HEK293 (cell line): ENCODE data around the gene RETREG3.

Source experiments
- CTCF ChIA-PET: fragments of 350-600 bp; formaldehyde crosslinking; extraction: SDS; loops from one replicate; lab custom pipeline; 2021; ENCODE audit warnings: antibody characterized with exemption; lab: Yijun Ruan, JAX
- POLR2A ChIA-PET: fragments of 300-600 bp; formaldehyde crosslinking; extraction: SDS; loops from one replicate; lab custom pipeline; 2020; ENCODE audit warnings: antibody characterized with exemption, inconsistent platforms; lab: Yijun Ruan, JAX
- H3K27ac ChIP-seq: fragments of 200-500 bp; sonication (Bioruptor generic); 2 replicates; pipeline ENCODE4 v1.5.1; 2014; ENCODE audit warnings: low read depth, low read length, control low read depth, inconsistent platforms; ENCODE audit errors: extremely low read depth
- H3K36me3 ChIP-seq, 2 experiments: fragments of 200-500 bp in 1 of 2; sonication (Bioruptor generic) in 1 of 2; 1 replicate in 1 of 2; 2 replicates in 1 of 2; pipeline ENCODE4 v1.5.1; 2014 to 2017; ENCODE audit warnings: inconsistent platforms in 2 of 2, low read length in 2 of 2; ENCODE audit not compliant: control insufficient read depth in 2 of 2, insufficient read depth in 1 of 2
- H3K4me1 ChIP-seq: fragments of 200-500 bp; sonication (Bioruptor generic); 2 replicates; pipeline ENCODE4 v1.5.1; 2014; ENCODE audit warnings: mild to moderate bottlenecking, low read length, inconsistent platforms; ENCODE audit not compliant: control insufficient read depth, insufficient read depth
- H3K4me3 ChIP-seq: 2 replicates; pipeline ENCODE4 v1.5.1; 2011; ENCODE audit warnings: low read depth, mild to moderate bottlenecking, control low read depth, low read length, moderate library complexity
- H3K9me3 ChIP-seq: fragments of 200-500 bp; sonication (Bioruptor generic); 2 replicates; pipeline ENCODE4 v1.5.1; 2014; ENCODE audit warnings: low read depth, low read length, inconsistent platforms; ENCODE audit not compliant: control insufficient read depth, insufficient read depth
- BCL11A ChIP-seq: fragments of 450-650 bp; formaldehyde crosslinking; IDR thresholded peaks from 2 replicates; pipeline ENCODE4 v1.5.1; 2016; ENCODE audit warnings: low read depth, missing biosample characterization, missing genetic modification characterization
- BCL11B ChIP-seq: fragments of 450-650 bp; formaldehyde crosslinking; IDR thresholded peaks from 2 replicates; pipeline ENCODE4 v1.5.1; 2016; ENCODE audit warnings: low read depth, missing biosample characterization, missing genetic modification characterization
- GFI1B ChIP-seq: fragments of 450-650 bp; formaldehyde crosslinking; IDR thresholded peaks from 2 replicates; pipeline ENCODE4 v1.5.1; 2016; ENCODE audit warnings: missing biosample characterization, missing genetic modification characterization
- HOXD13 ChIP-seq: sonication (generic); formaldehyde crosslinking; IDR thresholded peaks from 2 replicates; pipeline ENCODE4 v1.8.0; 2022; ENCODE audit warnings: missing genetic modification reagents, borderline replicate concordance
- KLF9 ChIP-seq: fragments of 450-650 bp; formaldehyde crosslinking; IDR thresholded peaks from 2 replicates; pipeline ENCODE4 v1.5.1; 2016; ENCODE audit warnings: missing biosample characterization, missing genetic modification characterization, low read depth
- MZF1 ChIP-seq: fragments of 450-650 bp; formaldehyde crosslinking; IDR thresholded peaks from 2 replicates; pipeline ENCODE4 v1.5.1; 2017; ENCODE audit warnings: missing biosample characterization, missing genetic modification characterization, borderline replicate concordance
- SP7 ChIP-seq: fragments of 450-650 bp; formaldehyde crosslinking; IDR thresholded peaks from 2 replicates; pipeline ENCODE4 v1.5.1; 2016; ENCODE audit warnings: missing biosample characterization, missing genetic modification characterization
- ZBTB7A ChIP-seq: fragments of 450-650 bp; formaldehyde crosslinking; IDR thresholded peaks from 2 replicates; pipeline ENCODE4 v1.5.1; 2016; ENCODE audit warnings: low read depth, missing biosample characterization, missing genetic modification characterization
- ZFP41 ChIP-seq: fragments of 450-650 bp; formaldehyde crosslinking; IDR thresholded peaks from 2 replicates; pipeline ENCODE4 v1.5.1; 2016; ENCODE audit warnings: missing biosample characterization, missing genetic modification characterization, borderline replicate concordance
- ZNF133 ChIP-seq: fragments of 450-650 bp; formaldehyde crosslinking; IDR thresholded peaks from 2 replicates; pipeline ENCODE4 v1.5.1; 2016; ENCODE audit warnings: missing biosample characterization, missing genetic modification characterization
- ZNF239 ChIP-seq: fragments of 450-650 bp; formaldehyde crosslinking; IDR thresholded peaks from 2 replicates; pipeline ENCODE4 v1.5.1; 2016; ENCODE audit warnings: missing biosample characterization, missing genetic modification characterization
- ZNF416 ChIP-seq: fragments of 450-650 bp; formaldehyde crosslinking; IDR thresholded peaks from 2 replicates; pipeline ENCODE4 v1.5.1; 2016; ENCODE audit warnings: missing biosample characterization, missing genetic modification characterization
- ZNF501 ChIP-seq: fragments of 450-650 bp; formaldehyde crosslinking; IDR thresholded peaks from 2 replicates; pipeline ENCODE4 v1.5.1; 2016; ENCODE audit warnings: missing biosample characterization, missing genetic modification characterization
- ZNF514 ChIP-seq: fragments of 450-650 bp; formaldehyde crosslinking; IDR thresholded peaks from 2 replicates; pipeline ENCODE4 v1.5.1; 2016; ENCODE audit warnings: missing biosample characterization, missing genetic modification characterization
- ZNF555 ChIP-seq: fragments of 450-650 bp; formaldehyde crosslinking; conservative IDR thresholded peaks from 2 replicates; pipeline ENCODE4 v1.5.1; 2017; ENCODE audit warnings: missing biosample characterization, mild to moderate bottlenecking, missing genetic modification characterization, inconsistent platforms
- ZNF585B ChIP-seq: fragments of 450-650 bp; formaldehyde crosslinking; IDR thresholded peaks from 2 replicates; pipeline ENCODE4 v1.5.1; 2016; ENCODE audit warnings: missing biosample characterization, missing genetic modification characterization
- ZNF660 ChIP-seq: fragments of 450-650 bp; IDR thresholded peaks from 2 replicates; pipeline ENCODE4 v1.5.1; 2018; ENCODE audit warnings: missing biosample characterization, mild to moderate bottlenecking, missing genetic modification characterization
- ZSCAN30 ChIP-seq: fragments of 450-650 bp; IDR thresholded peaks from 2 replicates; pipeline ENCODE4 v1.5.1; 2018; ENCODE audit warnings: missing biosample characterization, mild to moderate bottlenecking, missing genetic modification characterization, moderate library complexity
- TF ChIP-seq, protein P1 (sequence below): fragments of 450-650 bp; formaldehyde crosslinking; IDR thresholded peaks from 2 replicates; pipeline ENCODE4 v1.5.1; 2017; ENCODE audit warnings: missing biosample characterization, mild to moderate bottlenecking, missing genetic modification characterization, moderate library complexity
- TF ChIP-seq, protein P2 (sequence below): sonication (generic); formaldehyde crosslinking; IDR thresholded peaks from 2 replicates; pipeline ENCODE4 v1.8.1; 2022; ENCODE audit warnings: mild to moderate bottlenecking, moderate library complexity, missing genetic modification reagents
- TF ChIP-seq, protein P3 (sequence below): IDR thresholded peaks from 2 replicates; pipeline ENCODE4 v1.6.1; 2011; ENCODE audit warnings: mild to moderate bottlenecking, low read depth, low read length, borderline replicate concordance
- TF ChIP-seq, protein P4 (sequence below): fragments of 450-650 bp; formaldehyde crosslinking; IDR thresholded peaks from 2 replicates; pipeline ENCODE4 v1.5.1; 2016; ENCODE audit warnings: missing biosample characterization, missing genetic modification characterization
- TF ChIP-seq, protein P5 (sequence below): fragments of 450-650 bp; formaldehyde crosslinking; IDR thresholded peaks from 2 replicates; pipeline ENCODE4 v1.5.1; 2016; ENCODE audit warnings: missing biosample characterization, missing genetic modification characterization
- TF ChIP-seq, protein P6 (sequence below): fragments of 450-650 bp; formaldehyde crosslinking; conservative IDR thresholded peaks from 2 replicates; pipeline ENCODE4 v1.5.1; 2016; ENCODE audit warnings: low read depth, missing biosample characterization, missing genetic modification characterization

RETREG3 gene

DNA sequence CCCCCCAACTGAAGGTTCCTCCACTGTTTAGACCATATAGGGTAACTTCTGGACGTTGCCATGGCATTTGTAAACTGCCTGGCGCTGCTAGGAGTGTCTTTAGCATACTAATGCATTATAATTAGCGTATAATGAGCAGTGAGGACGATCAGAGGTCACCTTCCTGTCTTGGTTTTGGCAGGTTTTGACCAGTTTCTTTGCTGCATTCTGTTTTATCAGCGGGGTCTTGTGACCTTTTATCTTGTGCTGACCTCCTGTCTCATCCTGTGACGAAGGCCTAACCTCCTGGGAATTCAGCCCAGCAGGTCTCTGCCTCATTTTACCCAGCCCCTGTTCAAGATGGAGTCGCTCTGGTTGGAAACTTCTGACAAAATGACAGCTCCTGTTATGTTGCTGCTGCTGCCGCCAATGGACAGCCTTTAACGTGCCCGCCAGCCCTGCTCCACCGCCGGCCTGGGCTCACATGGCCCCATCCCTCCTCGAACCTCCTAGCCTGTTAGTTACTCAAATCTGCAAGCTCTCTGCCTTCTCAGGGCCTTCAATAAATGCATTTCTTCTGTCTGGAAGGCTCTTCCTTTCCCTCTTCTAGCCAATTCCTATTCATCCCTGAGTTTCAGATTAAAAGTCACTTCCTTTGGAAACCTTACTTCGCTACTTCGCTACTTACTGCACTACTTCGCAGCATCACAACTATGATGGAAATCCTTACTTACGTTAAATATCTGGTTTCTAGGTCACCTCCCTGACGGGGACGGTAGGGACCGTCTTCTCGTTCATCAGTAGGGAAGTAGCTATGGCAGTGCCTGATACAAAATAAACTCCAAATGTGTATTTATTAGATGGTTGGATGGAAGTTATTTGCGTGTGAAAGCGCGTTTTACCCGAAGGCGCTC lies 73.8 kb downstream of the RETREG3 start:
- Histone ChIP-seq H3K4me3 (peak overlapping the region; percentile 44), H3K9me3 (no peaks in the 10 kb centered on the region), H3K36me3 (peaks cover 12 to 21% of the 10 kb centered on the region in 2 experiments; a peak in 2 of 3 replicates), H3K27ac (peak overlapping the region; percentile 98), H3K4me1 (peaks cover 19% of the 10 kb centered on the region)
- POLR2A ChIA-PET: interaction anchor here (0.5 to 2.7 kb wide), 13 partner anchors 8 to 518 kb away, joined by 3 to 23 read pairs (median 5); partner anchors contain the start of genes CAVIN1, DNAJC7, RETREG3 and STAT3
- CTCF ChIA-PET: interaction anchor here (0.7 to 4.1 kb wide), 4 partner anchors 8 to 415 kb away, joined by 3 to 19 read pairs (median 5); no protein-coding TSS in a partner anchor
- TF ChIP-seq ZNF585B (tag by site-specific recombination) (no peak), ZNF555 (tag by site-specific recombination) (no peak), ZNF514 (tag by site-specific recombination) (no peak), MZF1 (tag by site-specific recombination) (no peak), ZBTB7A (tag by site-specific recombination) (peak; percentile 78), ZNF416 (tag by site-specific recombination) (no peak), ZNF239 (tag by site-specific recombination) (no peak), BCL11B (tag by site-specific recombination) (no peak), ZNF660 (tag by site-specific recombination) (0 out of 2 replicates have a peak, but pooled peaks have one; percentile 43), ZNF133 (tag by site-specific recombination) (no peak), SP7 (tag by site-specific recombination) (peak; percentile 85; the same call in 1 of the 2 replicates), KLF9 (0 out of 2 replicates have a peak, but pooled peaks have one; percentile 29), HOXD13 (CRISPR knock-in tag) (no peak), BCL11A (no peak), ZFP41 (tag by site-specific recombination) (no peak), ZSCAN30 (no peak; the same call in 1 of the 2 replicates), GFI1B (tag by site-specific recombination) (no peak), ZNF501 (tag by site-specific recombination) (0 out of 2 replicates have a peak, but pooled peaks have one; percentile 77)
- TF ChIP-seq, protein P1, sequence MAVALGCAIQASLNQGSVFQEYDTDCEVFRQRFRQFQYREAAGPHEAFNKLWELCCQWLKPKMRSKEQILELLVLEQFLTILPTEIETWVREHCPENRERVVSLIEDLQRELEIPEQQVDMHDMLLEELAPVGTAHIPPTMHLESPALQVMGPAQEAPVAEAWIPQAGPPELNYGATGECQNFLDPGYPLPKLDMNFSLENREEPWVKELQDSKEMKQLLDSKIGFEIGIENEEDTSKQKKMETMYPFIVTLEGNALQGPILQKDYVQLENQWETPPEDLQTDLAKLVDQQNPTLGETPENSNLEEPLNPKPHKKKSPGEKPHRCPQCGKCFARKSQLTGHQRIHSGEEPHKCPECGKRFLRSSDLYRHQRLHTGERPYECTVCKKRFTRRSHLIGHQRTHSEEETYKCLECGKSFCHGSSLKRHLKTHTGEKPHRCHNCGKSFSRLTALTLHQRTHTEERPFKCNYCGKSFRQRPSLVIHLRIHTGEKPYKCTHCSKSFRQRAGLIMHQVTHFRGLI: no peak
- TF ChIP-seq, protein P2, sequence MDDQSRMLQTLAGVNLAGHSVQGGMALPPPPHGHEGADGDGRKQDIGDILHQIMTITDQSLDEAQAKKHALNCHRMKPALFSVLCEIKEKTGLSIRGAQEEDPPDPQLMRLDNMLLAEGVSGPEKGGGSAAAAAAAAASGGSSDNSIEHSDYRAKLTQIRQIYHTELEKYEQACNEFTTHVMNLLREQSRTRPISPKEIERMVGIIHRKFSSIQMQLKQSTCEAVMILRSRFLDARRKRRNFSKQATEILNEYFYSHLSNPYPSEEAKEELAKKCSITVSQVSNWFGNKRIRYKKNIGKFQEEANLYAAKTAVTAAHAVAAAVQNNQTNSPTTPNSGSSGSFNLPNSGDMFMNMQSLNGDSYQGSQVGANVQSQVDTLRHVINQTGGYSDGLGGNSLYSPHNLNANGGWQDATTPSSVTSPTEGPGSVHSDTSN (CRISPR knock-in tag): no peak
- TF ChIP-seq, protein P3, sequence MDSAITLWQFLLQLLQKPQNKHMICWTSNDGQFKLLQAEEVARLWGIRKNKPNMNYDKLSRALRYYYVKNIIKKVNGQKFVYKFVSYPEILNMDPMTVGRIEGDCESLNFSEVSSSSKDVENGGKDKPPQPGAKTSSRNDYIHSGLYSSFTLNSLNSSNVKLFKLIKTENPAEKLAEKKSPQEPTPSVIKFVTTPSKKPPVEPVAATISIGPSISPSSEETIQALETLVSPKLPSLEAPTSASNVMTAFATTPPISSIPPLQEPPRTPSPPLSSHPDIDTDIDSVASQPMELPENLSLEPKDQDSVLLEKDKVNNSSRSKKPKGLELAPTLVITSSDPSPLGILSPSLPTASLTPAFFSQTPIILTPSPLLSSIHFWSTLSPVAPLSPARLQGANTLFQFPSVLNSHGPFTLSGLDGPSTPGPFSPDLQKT: no peak
- TF ChIP-seq, protein P4, sequence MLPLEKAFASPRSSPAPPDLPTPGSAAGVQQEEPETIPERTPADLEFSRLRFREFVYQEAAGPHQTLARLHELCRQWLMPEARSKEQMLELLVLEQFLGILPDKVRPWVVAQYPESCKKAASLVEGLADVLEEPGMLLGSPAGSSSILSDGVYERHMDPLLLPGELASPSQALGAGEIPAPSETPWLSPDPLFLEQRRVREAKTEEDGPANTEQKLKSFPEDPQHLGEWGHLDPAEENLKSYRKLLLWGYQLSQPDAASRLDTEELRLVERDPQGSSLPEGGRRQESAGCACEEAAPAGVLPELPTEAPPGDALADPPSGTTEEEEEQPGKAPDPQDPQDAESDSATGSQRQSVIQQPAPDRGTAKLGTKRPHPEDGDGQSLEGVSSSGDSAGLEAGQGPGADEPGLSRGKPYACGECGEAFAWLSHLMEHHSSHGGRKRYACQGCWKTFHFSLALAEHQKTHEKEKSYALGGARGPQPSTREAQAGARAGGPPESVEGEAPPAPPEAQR (tag by site-specific recombination): no peak
- TF ChIP-seq, protein P5, sequence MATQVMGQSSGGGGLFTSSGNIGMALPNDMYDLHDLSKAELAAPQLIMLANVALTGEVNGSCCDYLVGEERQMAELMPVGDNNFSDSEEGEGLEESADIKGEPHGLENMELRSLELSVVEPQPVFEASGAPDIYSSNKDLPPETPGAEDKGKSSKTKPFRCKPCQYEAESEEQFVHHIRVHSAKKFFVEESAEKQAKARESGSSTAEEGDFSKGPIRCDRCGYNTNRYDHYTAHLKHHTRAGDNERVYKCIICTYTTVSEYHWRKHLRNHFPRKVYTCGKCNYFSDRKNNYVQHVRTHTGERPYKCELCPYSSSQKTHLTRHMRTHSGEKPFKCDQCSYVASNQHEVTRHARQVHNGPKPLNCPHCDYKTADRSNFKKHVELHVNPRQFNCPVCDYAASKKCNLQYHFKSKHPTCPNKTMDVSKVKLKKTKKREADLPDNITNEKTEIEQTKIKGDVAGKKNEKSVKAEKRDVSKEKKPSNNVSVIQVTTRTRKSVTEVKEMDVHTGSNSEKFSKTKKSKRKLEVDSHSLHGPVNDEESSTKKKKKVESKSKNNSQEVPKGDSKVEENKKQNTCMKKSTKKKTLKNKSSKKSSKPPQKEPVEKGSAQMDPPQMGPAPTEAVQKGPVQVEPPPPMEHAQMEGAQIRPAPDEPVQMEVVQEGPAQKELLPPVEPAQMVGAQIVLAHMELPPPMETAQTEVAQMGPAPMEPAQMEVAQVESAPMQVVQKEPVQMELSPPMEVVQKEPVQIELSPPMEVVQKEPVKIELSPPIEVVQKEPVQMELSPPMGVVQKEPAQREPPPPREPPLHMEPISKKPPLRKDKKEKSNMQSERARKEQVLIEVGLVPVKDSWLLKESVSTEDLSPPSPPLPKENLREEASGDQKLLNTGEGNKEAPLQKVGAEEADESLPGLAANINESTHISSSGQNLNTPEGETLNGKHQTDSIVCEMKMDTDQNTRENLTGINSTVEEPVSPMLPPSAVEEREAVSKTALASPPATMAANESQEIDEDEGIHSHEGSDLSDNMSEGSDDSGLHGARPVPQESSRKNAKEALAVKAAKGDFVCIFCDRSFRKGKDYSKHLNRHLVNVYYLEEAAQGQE: no peak
- TF ChIP-seq, protein P6, sequence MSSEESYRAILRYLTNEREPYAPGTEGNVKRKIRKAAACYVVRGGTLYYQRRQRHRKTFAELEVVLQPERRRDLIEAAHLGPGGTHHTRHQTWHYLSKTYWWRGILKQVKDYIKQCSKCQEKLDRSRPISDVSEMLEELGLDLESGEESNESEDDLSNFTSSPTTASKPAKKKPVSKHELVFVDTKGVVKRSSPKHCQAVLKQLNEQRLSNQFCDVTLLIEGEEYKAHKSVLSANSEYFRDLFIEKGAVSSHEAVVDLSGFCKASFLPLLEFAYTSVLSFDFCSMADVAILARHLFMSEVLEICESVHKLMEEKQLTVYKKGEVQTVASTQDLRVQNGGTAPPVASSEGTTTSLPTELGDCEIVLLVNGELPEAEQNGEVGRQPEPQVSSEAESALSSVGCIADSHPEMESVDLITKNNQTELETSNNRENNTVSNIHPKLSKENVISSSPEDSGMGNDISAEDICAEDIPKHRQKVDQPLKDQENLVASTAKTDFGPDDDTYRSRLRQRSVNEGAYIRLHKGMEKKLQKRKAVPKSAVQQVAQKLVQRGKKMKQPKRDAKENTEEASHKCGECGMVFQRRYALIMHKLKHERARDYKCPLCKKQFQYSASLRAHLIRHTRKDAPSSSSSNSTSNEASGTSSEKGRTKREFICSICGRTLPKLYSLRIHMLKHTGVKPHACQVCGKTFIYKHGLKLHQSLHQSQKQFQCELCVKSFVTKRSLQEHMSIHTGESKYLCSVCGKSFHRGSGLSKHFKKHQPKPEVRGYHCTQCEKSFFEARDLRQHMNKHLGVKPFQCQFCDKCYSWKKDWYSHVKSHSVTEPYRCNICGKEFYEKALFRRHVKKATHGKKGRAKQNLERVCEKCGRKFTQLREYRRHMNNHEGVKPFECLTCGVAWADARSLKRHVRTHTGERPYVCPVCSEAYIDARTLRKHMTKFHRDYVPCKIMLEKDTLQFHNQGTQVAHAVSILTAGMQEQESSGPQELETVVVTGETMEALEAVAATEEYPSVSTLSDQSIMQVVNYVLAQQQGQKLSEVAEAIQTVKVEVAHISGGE (tag by site-specific recombination): 0 out of 2 replicates have a peak, but pooled peaks have one; percentile 28
